Effector CD4-positive, alpha-beta T cell (primary cell): Measurements from ENCODE around the gene POLE.

Source experiments
- DNase-seq: peaks from one replicate; pipeline ENCODE4 v3.0.0-alpha.2; 2020

POLE gene

DNA sequence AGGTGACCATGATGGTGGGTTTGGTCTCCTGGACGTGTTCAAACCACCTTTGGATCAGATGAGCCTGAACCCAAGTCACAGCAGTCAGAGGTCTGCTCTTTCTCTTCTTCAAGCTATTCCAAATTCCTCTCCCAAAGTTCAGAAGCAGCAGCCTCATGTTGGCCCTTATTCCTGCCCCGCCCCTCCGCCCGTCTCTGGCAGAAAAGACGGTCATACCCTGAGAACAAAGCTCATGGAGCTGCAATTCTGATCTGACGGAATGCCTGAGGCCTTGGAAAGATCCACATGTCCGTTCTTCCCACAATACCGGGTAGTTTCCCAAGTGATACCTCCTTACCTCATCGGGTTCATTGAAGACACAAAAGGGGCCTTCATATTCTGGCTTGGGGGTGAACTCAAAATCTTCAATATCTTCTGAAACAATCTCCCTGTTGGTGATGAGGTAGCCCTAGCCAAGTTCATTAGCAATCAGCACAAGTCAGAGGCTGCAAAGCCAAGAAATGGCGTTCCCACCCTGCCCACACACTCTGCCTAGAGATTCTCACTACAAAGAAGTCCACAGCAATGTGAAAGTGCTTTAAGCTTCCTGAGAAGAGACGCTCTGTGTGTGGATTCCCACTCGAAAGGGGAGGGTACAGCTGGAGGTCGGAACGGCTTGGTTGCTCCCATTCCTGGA lies 11.2 kb downstream of the POLE start:
- no peak for DNase-seq

DNA sequence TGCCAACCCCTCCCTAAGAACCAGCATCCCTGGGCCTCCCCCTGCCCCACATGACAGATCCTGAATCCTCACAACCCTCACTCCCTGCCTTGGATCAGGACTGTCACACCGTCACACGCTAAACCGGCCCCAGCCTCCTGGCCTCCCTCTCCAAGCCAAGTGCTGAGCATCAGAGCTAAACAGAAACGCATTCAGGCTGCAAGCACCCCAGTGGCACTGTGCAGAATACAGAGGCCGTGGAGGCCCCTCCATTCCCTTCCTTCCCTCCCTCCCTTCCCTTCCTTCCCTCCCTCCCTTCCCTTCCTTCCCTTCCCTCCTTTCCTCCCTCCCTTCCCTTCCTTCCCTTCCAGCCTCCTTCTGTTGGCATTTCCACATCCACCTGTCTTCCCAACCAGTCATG lies 12.6 kb downstream of the POLE start:
- DNase-seq: no peak

DNA sequence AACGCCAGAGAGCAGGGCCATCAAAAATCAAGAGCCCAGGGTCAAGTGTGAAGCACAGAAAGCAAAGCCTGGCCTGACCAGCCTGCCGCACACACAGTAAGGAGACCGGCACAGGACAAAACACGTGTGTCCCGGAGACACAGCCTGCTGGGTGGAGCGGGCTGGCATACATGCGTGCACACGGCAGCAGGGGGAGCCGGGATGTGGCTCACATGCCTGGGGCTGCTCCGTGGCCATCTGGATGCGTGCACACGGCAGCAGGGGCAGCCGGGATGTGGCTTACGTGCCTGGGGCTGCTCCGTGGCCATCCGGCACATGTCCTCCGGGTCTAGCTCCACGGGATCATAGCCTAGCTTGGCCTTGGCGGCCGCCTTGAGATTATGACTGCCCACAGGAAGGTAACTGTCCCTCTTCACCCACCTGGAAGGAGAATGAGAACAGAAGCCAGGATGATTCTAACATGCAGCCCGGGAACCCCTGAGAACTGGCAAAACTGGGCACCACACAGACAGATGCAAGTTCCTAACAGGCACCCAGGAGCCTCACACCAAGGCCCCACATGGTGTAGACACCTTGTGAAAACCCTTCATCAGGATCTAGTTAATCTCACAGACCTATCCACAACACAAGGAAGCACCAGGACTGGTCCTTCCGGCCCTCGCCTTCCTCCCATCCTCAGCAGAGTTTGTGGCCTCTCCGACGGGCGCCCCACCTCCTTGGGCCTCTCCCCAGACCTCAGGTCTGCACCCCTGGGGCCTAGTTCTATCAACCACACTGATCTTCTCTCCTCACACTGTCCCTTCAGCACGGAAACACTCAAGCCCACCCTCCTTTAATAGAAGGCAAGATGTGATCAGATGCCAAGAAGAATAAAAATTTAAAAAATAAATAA lies 13.6 kb downstream of the POLE start:
- no peak for DNase-seq

DNA sequence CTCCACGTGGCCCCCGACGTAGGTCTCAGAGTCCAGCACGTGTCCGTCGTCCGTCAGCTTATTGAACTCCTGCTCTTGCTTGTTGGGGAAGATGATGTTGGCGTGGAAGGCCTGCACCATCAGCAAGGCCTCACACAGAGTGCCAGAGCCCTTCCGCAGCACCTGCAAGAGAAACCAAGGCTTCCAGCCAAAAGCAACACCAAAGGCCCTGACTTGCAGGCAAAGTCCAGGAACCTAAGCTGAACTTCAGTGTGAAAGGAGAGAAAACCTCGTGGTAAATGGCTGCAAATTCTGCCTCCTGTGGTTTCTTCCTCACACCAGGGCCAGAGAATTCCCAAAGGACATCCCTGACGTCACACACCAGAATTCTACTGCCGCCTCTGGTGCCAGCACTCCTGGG lies 14.5 kb downstream of the POLE start:
- DNase-seq: no peak

DNA sequence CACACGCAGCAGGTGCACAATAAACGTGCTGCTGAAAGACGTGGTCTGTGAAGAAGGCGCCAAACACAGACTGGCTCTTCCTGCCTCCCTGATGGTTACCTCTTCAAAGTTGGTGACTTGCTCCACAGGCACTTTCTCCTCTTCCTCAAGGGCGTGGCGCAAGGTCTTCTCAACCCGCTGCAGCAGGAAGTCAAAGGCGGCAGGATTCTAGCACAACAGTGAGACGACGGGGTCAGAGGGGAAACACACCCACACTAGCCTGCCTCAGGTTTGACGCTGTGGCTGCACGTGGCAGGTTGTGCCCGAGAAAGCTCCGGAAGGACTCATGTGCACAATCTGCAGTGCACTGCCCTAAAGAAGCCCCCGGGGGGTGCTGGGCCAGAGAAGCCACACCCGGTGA lies 15.0 kb downstream of the POLE start:
- no peak for DNase-seq

DNA sequence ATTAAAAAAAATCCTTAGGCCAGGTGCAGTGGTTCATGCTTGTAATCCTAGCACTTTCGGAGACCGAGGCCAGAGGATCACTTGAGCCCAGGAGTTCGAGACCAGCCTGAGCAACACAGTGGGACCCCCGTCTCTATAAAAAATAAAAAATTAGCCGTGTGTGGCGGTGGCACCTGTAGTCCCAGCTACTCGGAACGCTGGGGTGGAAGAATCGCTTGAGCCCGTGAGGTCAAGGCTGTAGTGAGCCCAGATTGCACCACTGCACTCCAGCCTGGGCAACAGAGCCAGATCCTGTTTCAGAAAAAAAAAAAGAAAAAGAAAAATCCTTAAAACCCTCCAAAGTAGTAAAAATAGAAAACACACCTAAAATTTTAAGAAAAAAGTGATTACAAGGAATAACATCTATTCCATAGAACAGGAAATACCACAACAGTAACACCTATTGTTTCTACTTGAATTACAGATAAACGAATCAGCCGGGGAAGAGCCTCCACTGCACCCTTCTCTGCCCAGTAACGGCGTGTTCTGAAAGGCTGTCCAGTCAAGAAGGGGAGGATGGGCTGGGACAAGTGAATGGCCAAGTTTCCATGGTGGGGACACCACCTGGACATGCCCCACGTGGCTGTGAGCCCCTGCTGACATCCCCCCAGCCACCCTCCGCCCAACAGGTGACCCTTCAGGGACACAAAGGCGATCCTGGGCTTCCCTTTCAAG lies 17.8 kb downstream of the POLE start:
- no peak for DNase-seq

DNA sequence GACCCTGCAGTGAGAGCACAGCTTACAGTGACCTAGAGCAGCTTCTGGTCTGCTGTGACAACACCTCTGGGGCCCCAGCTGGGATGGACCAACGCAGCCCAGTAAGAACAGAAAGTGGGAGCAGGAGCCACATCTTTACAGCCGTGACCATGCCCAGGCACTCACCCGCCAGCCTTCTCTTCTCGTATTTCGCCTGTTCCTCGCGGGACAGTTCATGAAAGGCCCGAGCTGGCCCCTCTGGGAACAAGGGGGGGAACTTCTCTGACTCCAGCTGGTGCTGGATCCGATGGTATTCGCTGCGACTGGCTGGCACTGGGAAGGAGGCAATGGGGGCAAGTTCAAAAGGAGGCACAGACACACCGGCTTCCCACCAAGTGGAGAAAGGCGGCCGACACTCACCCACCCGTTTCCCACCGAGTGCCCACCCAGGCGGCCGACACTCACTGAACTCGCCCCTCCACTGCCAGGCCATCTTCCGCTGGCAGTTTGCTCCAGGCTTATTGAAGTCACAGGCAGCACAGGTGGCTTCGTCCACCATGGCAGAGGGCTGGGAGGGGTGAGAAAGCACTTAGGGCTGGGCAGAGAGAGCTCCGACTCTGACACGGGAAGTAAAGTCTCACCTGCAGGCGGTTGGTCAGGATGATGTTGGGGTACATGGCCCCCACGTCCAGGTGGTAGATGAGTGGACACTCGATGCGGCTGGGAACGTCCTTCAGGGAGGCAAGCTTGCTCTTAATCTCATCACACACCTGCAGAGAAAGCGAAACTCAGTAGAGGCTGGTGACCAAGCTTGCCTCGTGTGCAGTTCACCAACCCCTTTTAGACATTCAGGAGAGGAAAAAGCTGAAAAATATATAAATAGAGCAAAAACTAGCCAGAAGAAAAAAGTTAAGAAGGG lies 18.7 kb downstream of the POLE start:
- no peak for DNase-seq

DNA sequence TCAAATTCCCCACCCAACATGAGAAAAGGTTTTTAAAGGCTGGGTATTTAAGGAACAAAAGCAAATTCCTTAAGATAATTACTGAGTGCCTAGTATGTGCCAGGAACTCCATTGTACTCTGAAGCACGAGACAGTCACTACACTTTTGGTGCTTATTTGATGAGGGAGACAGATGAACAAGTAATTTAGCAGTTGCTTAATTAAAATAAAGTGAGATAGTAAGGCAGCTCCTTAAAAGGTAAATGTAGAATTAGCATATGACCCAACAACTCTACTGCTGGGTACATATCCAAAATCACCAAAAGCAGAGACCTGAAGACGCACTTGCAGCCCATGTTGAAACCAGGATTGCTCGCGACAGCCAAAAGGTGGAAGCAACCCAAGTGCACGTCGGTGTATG lies 21.3 kb downstream of the POLE start:
- DNase-seq: no peak

DNA sequence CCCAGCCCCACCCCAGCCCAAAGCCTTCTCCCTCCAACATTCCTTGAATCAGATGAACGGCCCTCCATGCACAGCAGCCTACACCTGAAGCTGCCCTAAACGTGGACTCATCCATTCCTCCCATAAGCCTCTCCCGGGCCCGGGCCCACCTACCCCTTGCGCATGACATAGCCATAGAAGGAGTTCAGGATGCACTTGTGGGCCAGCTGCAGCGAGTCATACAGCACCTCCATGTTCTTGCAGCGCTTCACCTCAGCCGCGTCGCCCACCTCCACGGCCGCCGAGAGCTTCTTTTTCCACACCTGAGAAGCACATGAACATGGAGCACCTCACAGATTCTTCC lies 22.0 kb downstream of the POLE start:
- no peak for DNase-seq

DNA sequence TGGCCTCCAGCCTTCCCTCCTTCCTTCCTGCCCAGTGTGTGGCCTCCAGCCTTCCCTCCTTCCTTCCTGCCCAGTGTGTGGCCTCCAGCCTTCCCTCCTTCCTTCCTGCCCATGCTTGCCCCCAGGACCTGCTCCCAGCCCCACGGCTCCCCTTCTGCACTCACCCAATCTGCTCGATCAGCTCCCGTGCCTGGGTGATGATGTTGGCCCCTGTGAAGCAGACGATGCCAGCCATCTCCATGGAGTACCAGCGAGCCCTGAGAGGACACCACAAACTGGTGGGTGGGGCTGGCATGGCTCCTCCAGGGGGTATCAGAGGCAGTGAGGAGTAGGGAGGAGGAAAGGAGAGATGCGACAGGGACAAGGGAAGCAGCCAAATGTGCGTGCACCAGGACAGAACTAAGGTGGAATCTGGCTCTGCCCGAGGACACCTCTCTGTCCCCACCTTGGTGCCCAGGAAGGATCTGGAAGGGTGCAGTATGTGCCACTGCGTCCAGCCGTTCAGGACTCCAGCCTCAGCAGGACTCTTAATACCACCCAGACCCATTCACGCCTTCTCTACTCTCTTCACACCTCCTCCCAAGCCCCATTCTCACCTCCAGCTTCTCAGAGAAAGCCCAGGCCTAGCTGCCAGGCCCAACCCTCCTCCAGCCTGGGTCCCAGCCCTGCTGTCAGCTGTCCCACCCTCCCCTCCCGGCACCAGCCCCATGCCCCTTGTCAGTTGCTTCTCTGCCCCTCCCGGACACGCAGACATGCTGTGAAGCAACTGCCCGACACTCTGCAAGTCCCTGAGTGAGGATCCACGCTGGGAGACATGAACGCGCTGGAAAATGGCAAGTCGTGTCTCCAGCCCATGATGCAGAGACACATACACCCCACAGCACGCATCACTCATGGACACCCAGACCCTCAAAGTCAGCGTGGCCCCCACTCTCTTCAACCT lies 22.7 kb downstream of the POLE start:
- DNase-seq: no peak

DNA sequence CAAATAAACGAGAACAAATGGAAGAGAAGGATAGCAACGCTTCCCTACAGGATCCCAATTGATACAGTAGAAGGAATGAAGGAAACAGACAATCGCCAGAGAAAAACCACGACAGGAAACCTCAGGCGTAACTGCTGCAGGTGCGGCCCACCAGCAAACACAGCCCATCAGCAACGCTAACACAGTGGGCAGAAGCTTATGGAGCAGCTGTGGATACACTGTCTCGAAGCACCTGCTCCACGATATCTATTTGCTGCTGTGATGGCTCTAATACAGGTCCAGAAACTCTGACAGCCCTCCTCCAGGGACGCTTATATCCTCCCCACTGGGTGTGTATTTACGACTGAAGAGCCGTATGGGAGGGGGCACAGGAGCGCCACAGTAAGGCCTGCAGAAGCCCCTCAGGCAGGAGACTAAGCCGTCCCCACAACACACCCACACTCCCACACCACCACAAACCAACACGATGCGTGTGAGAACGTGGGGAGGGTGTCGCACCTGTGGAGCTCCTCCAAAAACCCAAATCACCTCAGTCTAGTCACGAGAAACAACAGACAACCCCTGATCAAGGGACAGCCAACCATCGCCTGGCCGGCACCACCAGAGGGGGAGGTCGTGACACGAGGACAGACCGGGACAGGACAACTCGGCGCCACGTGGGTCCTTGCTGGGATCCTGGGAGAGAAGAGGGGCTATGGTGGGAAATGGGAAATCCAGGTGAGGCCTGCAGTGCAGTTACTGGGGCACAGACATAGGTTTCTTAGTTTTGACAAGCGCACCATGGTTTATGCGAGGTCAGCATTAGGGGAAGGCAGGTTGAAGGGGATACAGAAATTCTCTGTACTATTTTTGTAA lies 24.0 kb downstream of the POLE start:
- no peak for DNase-seq

DNA sequence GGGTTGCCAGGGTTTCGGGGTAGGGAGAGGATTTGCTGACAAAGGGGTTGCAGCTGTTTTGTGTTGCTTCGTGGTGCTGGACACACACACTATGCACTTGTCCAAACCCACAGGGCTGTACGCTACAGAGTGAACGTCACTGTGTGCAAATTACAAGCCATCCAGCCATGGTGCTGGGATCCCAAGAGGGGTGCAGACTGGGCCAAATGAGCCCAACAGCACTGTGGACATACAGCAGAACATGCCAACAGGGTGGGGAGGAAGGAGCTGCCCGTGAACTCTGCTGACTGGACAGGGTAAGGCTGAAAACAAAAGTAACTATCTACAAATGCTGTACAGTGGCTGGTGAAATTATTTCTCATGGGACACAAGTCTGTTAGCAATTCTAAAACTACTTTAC lies 25.2 kb downstream of the POLE start:
- DNase-seq: no peak

DNA sequence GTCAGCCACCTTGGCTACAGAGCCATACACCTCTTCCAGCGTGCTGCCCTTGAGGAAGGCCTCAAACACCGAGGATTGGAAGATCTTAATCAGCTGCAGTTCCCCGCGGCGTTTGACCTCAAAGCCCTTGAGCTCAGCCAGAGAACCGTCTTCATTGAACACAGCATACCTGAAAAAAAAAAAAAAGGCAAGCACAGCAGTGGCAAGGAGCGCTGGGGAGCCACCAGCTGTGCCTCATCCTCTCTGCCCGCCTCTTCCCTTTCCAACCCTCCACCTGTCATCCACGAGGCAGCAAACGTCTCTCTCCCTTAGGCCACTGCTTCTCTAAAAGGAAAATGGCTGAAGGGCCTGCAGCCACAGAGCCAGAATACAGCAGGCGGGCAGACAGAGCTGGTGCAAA lies 26.1 kb downstream of the POLE start:
- no peak for DNase-seq

DNA sequence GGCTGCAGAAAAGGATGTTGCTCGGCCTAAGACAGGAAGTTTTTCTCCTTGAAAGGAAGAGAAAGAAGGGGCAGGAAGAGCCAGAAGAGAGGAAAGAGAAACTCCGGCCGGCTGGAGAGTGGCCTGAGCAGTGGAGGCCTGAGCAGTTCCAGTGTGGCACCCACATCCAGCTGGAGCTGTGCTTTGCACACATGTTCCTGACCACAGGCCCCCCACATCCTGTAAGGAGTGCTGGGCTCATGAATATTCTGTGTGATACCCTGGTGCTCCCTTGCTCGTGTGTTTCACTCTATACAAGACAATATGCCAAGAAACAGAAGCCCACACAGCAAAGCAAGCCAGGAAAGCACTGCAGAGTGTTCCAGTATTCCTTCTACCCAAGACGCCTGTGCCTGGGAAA lies 27.1 kb downstream of the POLE start:
- no peak for DNase-seq

DNA sequence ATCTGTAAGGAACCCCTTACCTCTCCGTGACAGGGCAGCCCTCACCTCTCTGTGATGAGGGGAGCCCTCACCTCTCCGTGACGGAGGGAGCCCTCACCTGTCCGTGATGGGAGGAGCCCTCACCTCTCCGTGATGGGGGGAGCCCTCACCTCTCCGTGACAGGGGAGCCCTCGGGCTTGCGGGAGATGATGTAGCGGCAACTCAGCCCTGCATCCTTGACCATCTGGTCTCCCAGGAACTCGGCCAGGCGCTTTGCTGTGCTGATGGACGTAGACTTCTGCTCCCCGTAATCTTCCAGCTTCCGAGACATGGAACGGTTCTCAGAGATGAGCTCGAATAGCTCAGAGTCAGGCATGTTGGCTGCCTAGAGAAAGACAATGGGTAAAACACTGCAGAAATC lies 28.0 kb downstream of the POLE start:
- no peak for DNase-seq

DNA sequence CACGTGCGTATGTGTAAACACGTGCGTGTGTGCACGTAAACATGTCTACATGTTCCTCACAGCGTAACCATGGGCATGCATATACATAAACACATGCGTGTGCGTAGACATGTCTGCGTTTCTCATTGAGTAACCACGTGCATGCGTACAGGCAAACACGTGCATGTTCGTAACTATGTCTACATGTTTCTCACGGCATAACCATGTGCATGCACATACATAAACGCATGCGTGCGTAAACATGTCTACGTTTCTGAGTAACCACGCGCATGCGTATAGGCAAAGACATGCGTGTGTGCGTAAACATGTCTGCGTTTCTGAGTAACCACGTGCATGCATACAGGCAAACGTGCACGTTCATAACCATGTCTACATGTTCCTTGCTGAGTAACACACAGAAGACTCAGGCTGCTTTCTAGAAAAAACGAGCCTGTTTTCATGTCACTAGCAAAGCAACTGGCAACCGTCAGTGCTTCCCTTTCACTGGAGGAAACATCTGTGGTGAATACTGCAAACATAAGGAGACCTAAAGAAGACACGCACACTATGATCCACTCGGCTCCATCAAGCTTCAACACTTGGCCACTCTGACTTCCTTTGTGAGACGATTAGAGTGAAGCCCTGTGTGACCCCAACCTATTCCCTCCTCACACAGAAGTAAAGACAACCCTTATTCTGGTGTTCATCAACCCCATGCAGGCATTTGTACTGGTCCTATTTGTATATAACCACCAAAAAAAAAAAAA lies 28.8 kb downstream of the POLE start:
- no peak for DNase-seq

DNA sequence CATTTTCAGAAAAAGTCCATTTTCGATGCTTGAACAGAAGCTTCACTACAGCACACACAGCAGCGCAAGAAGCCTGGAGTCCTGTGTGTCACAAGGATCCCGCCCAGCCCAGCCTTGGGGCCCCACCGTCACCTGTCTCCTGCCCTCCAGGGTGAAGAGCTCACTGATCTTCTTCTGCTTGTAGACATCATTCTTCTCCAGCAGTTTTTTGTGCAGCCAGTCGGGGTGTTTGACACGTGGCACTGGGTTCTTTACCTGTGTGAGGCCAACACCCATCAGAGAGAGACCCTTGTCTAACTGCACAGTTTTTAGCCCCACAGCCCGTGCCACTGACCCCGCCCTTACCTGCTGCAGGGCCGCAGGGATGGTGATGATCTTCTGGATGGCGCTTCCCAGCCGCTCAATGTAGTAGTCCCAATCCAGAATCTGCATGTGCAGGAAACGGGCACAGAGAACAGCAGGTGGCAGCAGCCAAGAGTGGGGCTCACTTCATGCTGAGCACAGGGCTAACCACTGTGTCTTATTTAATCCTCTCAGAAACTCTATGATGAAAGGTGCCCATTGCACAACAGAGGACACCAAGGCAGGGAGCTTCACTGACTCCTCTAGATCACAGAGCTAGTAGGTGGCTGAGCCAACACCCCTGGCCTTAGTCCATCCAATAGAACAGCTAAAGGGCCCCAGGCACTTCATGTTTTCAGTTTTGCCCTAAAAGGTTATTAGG lies 30.0 kb downstream of the POLE start:
- DNase-seq: no peak

DNA sequence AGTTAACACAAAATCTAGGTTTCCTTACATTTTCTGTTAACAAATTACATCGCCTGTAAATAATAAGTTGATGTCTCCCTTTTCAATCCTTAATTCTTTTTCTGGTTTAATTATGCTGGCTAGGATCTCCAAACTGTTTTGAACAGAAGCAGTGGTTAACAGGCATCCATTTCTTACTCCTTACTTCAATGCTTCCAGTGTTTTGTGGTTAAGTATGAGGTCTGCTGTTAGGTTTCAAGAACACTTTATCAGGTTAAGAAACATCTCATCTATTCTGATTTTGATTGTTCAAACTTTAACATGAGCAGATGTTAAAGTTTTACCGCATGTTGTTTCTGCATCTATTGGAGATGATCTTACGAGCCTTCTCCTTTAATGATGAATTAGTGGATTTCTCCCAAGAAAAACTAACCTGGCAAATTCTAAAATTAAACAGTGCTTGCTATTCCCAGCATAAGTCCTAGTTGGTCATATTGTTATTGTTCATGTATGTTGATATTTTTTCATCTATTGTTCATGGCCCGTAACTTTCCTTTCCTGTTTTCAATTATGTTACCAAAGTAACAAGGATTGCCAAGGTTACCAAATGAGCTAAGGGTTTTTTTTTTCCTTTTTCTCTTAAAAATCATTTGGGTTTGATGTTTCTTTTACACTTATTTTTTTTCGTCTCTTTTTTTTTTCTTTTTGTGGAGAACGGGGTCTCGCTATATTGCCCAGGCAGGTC lies 33.4 kb downstream of the POLE start:
- DNase-seq: no peak
